SW 1271 (cell line): Measurements from ENCODE around the gene ZNF678.

Source experiments
- DNase-seq, 2 experiments: peaks; one replicate each; lab custom pipeline; 2025; lab: John Stamatoyannopoulos, UW

Gene ZNF678

DNA sequence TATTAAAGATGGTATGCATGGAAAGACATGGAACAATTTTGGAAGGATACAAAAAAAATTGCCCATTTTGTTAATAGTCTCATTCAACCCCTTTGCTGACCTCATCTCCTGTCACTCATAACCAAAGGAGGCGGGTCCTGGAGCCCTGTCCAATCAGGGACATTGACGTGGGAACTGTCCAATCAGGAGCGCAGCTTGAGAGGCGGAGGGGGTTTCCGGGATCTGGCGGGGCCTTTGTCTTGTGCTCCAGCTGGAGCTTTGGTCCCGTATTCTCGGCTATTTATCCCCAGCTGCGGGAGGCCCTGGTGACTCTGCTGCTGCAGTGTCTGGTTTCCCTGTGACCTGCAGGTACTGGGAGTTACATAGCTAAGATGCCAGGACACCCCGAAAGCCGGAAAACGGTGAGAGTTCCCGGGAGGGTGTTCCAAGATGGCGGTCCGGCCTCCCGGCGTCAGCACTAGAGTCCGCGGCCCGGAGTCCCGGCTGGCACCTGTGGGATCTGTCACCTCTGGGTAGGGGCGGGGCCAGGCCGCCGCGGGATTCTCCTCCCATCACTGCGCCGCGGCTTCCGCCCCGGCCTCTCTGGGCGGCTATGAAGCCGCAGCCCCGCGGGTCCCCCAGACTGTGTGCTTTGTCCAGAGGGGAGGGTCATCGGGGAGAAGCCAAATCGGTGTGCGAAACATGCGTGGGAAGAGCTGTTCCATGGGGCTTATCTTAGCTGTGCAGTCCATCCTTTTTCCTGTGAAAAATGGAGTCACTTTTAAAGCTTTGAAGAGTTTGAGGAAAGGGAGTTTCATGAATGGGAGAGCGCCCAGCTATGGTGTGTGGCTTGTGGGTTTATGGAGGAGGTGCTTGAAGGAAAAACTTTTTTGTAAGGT lies at the start of gene ZNF678:
Gene ZNF678 (plus strand): TSS at position 233 of the 878 bp plus-strand sequence. CDS start 87,436 bp downstream, outside the sequence.
- peak; percentile 69 to 87 for DNase-seq

DNA sequence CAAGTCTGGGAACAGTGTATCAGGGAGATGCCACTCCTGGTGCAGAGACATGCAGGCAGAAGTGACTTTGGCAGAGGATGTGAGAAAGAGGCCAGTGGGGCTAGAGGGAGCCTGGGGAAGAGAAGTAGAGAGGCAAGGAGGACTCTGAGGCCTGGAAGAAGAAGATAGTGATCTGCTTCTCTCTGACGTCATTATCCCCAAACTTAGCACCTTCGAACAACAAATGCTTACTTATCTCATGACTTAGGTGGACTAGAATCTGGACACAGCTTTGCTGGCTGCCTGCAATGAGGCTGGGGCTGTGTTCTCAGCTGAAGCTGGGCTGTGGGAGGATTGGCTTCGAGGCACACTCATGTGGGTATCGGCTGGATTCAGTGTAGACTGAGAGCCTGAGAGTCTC lies 44.5 kb upstream of the ZNF678 start:
- DNase-seq, result no peak

DNA sequence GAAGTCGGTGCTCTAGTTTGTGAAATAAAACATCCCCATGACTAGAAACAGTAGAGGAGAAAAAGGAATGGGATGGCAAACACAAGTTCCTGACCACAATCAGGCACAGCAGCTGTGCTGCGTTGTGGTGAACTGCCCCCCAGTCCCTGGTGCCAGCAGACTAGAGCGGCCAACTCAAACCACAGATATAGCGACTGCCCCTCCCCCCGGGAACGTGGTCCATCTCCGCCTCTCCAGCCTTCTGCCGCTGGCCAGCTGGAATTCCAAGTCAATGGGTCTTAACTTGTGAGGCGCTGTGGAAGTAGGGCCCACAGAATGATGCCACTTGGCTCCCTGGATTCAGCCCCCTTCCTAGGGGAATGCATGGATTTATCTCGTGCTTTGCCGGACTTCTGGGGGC lies 41.6 kb upstream of the ZNF678 start:
- DNase-seq, result no peak

DNA sequence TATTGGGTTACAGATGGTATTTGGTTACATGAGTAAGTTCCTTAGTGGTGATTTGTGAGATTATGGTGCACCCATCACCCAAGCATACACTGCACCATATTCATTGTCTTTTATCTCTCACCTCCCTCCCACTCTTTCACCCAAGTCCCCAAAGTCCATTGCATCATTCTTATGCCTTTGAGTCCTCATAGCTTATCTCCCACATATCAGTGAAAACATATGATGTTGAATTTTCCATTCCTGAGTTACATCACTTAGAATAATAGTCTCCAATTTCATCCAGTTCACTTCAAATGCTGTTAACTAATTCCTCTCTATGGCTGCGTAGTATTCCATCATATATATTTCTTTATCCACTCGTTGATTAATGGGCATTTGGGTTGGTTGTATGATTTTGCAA lies 36.8 kb upstream of the ZNF678 start:
- no peak for DNase-seq

DNA sequence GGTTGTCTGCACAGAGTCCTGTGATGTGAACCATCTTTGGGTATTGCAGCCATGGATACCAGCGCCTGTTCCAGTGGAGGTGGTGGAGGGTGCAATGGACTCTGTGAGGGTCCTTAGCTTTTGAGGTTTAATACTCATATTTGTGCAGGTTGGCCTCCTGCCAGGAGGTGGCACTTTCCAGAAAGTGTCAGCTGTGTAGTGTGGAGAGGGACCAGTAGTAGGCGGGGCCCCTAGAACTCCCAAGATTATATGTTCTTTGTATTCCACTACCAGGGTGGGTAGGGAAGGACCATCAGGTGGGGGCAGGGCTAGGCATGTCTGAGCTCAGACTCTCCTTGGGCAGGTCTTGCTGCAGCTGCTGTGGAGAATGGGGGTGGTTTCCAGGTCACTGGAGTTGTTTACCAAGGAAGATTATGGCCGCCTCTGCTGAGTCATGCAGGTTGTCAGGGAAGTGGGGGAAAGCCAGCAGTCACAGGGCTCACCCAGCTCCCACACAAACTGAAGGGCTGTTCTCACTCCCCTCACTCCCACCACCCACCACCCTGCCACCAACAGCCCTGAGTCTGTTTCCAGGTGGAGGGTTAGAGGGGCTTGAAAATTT lies 31.2 kb upstream of the ZNF678 start:
- DNase-seq, result no peak

DNA sequence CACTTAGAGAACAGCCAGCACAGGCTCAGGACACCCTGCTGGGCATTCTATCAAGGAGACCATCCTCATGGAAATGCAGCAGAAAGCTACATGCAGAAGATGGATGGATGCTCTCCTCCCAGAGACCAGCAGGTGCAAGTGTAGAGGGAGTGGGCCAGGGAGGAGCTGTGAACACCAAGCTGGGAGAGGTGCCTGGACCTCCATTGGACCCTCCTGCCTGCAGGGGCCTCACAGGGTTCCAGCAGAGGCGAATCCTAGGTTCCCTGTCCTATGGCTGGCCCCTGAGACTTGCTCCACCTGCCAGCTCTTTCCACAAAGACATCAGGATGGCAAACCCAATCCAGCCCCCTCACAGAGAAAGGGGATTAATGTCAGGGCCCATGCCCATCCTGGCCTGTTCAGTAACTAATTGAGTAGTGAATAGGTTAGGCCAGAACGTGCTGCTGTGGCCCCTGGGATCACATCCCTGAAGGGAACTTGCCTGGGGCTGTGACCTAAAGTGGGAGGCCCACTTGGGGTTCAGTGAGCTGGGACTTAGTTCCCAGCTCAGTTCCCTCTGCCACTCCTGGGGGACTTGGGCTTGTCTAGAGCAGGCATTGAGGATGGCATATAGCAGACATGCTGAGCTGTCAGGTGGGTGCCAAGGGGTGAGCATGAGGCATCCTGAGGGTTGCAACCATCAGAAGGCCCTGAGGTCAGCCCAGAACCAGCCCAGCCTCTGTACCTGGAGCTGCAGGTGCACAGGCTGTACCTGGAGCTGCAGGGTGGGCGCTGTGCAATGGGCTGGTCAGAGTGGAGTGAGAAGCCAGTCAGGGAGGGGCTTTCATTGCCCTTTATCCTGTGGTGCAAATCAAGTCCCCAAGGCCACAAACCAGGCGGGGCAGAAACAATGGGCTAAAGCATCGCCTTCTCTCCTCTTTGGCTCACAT lies 22.9 kb upstream of the ZNF678 start:
- DNase-seq, result no peak

DNA sequence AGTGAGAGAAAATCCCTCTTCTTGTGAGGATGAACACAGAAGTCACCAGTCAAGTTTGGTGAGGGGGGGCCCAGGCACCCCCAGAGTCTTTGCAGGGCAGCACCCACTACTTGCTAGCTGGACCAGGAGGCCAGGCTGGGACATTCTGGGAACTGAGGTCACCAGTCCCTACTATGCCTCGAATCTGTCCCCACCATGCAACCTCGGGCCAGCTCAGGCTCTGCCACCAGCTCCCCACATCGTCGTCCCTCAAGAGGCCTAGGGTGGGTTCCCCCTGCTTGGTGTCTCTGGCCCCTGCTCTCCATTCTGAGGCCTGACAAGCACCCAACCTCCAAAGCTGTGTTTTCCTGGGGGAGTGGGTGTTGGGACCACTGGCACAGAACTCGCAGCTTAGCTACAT lies 22.2 kb upstream of the ZNF678 start:
- DNase-seq, result no peak

DNA sequence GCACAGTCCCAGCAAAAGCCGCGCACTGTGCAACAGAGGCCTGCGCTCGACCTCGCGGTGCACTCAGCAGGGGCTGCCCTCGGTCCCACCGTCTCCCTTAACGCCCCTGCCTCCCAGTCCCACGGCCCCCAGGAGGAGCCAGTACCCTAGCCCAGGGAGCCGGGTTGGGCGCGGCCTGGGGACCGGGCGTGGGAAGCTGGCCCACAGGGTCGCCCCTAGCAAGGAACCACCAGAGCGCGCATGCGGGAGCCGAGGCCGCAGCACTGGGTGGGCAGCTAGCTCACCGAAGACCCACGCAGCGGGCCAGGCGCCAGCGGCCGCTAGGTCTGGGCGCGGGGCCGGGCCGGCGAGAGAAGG lies 21.6 kb upstream of the ZNF678 start:
- DNase-seq, result no peak

DNA sequence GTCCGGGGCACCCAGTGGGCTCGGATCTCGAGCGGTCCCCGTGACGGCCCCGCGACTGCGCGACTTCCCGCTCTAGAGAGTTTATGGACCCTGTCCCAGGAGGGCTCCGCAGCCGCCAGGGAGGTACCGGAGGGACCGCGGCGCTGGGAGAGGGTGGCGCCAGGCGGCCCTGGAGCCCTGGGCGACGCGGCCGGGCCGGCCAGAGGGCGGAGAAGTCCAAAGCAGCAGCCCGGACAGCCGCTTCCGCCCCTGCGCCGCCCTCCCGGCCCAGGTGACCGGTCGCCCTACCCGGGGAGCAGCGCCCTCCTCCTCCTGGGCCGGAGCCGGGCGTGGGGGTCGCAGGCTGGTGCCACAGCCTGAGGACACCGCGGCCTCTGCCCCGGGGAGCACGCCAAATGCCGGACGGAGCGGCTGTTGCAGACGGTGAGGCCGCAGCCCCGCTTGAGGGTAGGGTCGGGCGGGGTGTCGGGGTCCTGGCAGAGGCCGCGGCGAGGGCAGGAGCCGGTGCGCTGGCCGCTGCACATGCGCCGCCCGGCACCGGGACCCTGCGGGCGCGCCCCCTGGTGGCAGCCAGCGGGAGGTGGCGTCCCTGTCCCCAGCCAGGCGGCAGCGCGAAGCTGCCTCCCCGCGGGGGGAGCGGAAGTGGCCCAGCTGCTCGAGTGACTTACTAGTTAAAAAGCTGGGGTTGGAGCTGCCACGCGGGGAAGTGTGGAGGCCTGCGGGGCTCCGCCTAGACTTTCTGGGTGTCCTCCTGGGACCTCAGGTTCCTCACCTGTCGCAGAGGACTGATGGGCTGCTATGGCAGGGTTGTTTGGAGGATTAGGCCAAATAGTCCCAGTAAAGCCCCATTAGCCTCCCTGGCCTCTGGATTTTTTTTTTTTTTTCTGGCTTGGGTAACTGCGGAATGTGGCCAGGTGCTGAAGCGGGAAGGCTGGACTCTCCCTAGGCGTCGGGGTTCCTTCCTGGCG lies 20.9 kb upstream of the ZNF678 start:
- DNase-seq, result peak in 1 of 2 experiments; percentile 40

DNA sequence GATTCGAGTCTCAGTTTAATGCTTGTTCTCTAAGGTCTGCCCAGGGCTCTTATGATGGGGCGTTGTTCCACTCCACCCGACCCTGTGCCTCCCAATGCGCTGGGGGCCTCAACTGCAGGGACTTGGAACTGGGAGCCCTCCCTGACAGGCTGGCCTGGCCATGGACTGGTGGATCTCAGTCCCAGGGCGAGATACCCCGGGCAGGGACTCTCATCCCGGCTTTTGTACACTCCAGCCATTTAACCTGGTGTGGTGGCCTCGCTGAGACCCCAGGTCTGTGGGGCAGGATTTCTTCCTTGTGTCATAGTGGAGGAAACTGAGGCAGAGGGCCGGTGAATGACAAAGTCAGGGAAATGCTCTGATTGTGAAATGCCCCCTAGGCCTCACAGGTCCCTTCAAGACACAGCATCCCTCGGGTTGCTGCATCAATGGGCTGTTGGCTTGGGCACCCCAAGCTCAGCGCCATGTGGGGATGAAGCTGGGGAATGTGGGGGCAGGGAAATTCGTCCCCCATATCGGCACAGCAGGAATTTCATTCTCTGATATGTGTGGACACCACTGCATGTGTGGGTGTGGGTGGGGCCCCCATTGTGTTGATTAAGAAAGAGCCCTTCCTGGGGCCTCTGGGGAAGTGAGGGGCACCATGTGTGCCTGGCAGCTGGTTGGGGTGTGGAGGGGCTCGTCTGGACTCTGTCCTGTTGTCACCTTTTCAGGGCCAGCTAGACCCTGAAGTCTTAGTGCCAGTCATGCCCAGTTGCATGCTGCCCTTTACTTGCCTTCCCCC lies 19.9 kb upstream of the ZNF678 start:
- DNase-seq, result no peak

DNA sequence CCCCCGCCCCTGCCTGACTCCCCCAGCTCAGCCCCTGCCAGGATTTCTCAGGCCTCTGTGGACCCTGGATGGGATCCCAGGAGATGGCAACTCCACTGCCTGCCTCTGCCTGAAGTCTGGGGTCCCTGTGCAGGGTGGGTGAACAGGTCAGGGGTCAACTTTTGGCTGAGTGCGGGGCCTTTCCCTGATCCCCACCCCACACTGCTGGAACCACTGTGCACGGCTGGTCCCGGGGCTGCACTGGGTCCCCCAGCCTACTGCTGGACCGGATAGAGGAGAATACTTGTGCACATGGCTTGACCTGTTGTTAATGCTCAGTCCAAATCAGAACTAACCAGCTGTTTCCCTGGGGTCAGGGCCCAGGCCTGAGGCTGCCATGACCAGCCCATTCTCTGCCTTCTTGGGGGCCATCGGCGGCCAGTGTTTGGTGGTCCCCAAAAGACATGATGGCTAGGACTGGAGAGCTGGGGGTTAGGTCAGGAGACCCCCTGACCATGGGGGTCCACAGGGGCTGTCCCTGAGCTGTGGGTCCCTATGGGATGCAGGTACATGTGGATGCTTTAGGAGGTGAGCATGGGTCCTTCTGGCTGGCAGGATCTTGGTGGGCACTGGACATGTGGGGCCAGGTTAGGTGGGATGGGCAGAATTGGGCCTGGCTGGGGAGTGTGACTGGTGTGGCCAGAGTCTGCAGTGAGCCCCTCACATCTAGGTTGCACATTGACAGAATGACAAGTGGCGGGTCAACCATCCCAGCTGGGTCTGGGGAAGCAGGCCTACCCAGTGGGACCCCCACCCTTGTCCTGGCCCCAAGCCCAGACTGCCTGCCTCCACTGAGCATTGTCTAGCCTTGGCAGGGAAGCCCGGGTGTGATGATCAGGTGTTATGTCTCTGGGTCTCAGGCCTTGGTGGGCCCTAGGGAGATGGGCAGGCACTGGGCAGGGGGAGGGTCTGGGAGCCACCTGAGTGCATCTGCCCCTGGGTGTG lies 19.0 kb upstream of the ZNF678 start:
- DNase-seq, result no peak

DNA sequence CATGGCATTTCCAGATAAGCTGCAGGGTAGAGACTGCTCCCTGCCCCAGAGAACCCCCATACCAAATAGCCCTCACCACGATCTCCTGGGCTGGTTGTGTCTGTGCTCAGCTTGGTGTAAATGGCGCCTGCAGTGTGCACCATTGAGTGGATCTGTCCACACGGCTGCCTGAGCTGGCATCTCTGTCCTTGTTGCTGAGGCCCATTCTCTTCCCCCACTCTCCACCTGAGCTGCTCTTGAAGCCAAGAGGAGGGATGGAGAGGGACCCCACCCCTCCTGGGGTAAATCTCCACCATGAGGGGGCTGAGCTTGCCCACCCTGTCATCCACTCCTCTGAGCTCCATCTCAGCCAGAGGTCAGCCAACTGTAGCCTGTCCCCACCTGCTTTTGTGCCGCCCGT lies 18.0 kb upstream of the ZNF678 start:
- no peak for DNase-seq

DNA sequence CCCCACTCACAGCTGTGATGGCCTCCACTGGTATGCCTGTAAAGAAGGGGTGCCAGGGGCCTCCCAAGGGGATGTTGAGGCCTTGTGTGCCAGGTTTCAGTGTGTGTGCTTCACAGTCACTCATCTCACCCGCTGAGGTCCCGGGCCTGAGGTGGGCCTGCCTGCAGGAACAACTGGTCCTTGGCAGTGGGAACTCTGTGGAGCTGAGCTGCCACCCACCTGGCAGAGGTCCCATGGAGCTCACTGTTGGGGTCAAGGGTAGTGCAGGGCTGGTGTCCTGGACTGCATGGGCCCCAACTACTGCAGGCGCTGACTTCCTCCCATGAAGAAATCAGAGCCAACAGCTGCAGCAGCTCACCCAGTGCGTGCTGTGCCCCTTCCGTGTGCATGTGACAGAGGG lies 17.3 kb upstream of the ZNF678 start:
- DNase-seq, result no peak

DNA sequence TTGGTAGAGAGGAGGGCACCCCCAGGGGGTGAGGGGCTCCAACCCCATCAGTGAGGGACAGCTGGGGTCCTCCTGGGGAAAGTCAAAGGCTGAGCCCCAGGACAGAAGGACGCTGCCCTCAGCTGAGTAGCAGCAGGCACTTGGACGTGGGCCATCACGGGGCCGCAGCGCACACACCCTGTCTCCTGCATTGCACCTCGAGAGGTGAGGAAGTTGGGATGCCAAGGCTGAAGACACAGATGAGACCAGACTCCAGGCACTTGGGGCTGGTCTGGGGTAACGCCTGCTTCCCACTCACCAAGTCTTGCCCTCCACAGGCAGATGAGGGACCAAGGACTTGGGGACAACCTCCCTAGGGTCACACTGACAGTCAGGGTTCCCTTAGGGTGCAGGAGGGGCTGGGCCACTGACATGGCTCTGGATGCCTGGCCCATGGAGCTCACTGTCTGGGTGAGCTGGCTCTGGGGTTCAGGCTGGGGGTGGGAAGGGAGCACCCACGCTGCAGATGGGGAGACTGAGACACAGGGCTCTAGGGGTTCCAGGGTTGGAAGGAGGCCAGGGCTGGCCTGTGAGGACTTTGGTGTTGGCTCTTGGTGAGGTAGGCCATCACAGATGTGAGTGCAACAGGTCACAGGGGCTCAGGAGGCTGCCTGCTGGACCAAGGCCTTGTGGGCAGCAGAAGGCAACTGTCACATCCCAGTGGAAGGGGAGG lies 16.6 kb upstream of the ZNF678 start:
- no peak for DNase-seq

DNA sequence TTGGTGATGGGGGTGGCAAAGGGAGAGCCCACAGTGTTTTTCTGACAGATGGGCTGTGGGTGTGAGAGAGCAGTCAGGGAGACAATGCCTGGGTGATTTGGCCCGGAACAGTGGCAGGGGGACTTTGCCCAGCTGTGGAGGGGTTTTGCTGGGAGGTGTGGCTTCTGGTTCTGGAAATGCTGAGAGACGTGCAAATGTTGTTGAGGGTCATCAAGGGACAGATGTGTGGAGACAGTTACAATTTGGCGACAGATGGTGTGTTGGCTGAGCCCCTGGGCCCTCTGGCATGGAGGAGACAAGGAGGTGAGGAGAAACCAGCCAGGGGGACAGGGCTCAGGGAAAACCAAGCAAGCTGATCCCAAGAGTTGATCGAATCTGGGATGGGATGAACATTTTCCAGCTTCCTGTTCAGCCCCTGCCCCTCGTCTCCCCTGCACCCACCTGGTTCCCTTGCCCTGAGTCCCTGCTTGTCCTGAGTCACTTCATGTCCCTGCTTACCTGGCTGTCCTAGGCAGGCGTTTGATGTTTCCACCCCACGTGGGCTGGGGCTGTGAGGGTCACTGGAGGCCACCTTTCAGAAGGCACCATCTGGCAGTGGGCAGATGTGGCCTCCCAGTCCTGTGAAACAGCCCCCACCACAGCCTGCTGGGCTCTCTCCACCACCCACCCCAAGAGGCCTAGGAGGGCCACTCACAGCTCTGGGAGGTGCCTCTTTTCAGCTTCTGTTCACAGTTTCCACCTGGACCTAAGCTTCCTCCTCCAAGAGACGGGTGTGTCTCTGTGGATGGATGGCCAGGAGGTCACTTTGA lies 15.8 kb upstream of the ZNF678 start:
- DNase-seq, result no peak

DNA sequence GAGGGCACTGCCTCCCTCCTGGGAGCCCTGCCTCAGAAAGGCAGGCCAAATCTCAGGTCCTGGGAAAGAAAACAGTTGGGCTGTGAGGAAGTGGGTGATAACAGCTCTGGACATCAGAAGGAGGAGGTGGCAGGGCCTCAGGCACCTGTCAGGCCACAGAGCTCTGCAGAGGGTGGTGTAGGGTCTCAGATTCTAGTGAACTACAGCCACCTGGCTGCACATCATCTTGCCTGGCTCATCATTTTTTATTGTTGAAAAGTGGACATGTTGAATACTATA lies 15.3 kb upstream of the ZNF678 start:
- no peak for DNase-seq

DNA sequence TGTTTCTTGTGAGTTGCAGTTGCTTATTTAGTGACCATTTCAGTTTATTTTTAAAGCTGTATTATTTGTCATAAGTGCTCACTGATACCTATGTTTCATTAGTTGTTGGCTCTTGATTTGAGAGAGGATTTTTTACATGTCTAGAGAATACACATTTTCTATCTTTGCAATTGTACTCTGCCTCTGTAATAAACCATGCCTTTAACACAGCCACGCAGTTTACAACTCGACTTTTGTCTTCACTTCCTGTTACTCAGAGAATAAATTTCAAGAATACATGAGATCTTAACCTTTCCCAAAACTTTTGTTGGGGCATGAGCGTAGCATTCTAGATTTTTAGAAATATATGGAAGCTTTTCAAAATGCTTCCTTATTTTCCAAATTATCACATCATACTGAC lies 14.9 kb upstream of the ZNF678 start:
- no peak for DNase-seq

DNA sequence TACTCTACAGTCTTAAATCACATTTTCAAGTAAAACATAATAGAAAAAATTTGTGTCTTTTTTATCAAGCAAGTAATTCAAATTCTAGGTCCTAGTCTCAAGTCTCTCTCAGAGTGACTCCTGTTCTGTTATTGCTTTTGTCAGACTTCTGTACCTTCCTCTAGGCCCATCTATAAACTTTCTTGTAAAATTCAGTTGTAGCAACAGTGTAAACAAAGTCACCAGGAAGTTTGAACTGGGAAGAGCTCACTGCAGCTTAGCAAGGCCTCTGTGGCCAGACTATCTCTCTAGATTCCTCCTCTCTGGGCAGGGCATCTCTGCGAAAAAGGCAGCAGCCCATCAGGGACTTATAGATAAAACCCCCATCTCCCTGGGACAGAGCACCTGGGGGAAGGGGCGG lies 13.5 kb upstream of the ZNF678 start:
- no peak for DNase-seq
